ENCODE results near the gene GAS7.

GAS7 gene

GRCh38 chr17:10053782-10054540 lies 144.4 kb downstream of the GAS7 start:
- no peak overlapping the region for H3K4me3 ChIP-seq (ENCODE audit: low read depth, low read length)
- TF ChIP-seq CTCF (IDR thresholded peaks at IDR 0.05; ENCODE audit: low read depth, low read length) = no peak

- TF ChIP-seq CTCF (IDR thresholded peaks at IDR 0.05; ENCODE audit: low read depth, low read length) = no peak
- H3K4me3 ChIP-seq (ENCODE audit: low read depth, low read length) = no peak overlapping the region
These were observed 146.1 kb downstream of the GAS7 start for GRCh38 chr17:10052106-10052813.

- TF ChIP-seq CTCF (IDR thresholded peaks at IDR 0.05; ENCODE audit: low read depth, low read length) = no peak
- H3K4me3 ChIP-seq (ENCODE audit: low read depth, low read length) = no peak overlapping the region
These were observed 147.3 kb downstream of the GAS7 start for GRCh38 chr17:10051112-10051511.

GRCh38 chr17:10050597-10051101 lies 147.8 kb downstream of the GAS7 start:
- no peak for TF ChIP-seq CTCF (IDR thresholded peaks at IDR 0.05; ENCODE audit: low read depth, low read length)

GRCh38 chr17:10048629-10049350 lies 149.6 kb downstream of the GAS7 start:
- H3K4me3 ChIP-seq (ENCODE audit: low read depth, low read length) = no peak overlapping the region
- no peak for TF ChIP-seq CTCF (IDR thresholded peaks at IDR 0.05; ENCODE audit: low read depth, low read length)

More at GRCh38 chr17:10050597-10051101, 147.8 kb downstream of the GAS7 start:
- peak overlapping the region; percentile 3; the same call in 1 of the 2 replicates for H3K4me3 ChIP-seq (ENCODE audit: low read depth, low read length)

GRCh38 chr17:10046786-10047785 lies 151.3 kb downstream of the GAS7 start:
- H3K4me3 ChIP-seq (ENCODE audit: low read depth, low read length) = no peak overlapping the region
- no peak for TF ChIP-seq CTCF (IDR thresholded peaks at IDR 0.05; ENCODE audit: low read depth, low read length)
